Stimulated activated naive CD8-positive, alpha-beta T cell treated with anti-CD3 and anti-CD28 coated beads, Interleukin-15, amount 100 ng/mL, for 72 hours (primary cell): ENCODE measurements around the gene ZNF460.
A peak's percentile ranks its signal among the peaks of the same experiment; 100 is the strongest.
"Not testable (repeated sequence)": the region's sequence is repeated elsewhere in the genome, so short reads cannot be mapped to it uniquely, and the experiment has no call there.

Experiments used
- ATAC-seq: fragments of 150-1000 bp; cut with Tn5 transposase; 2 replicates; pipeline ENCODE4 v1.10.0; 2021; ENCODE audit warnings: mild to moderate bottlenecking, moderate library complexity
- DNase-seq, 2 donors: peaks; one replicate each; pipeline ENCODE4 v3.0.0; 2021 to 2022
- H3K27ac Mint-ChIP-seq, 2 donors: one replicate each; pipeline ENCODE4 v1.8.0; 2022; ENCODE audit warnings: mild to moderate bottlenecking in 2 of 2, mixed read lengths in 2 of 2, moderate library complexity in 2 of 2
- H3K27me3 Mint-ChIP-seq: one replicate; pipeline ENCODE4 v1.8.0; 2022; ENCODE audit warnings: mixed read lengths
- H3K4me1 Mint-ChIP-seq: one replicate; pipeline ENCODE4 v1.8.0; 2022; ENCODE audit warnings: mild to moderate bottlenecking, mixed read lengths
- H3K4me3 Mint-ChIP-seq, 2 donors: one replicate each; pipeline ENCODE4 v1.8.0; 2022; ENCODE audit warnings: mild to moderate bottlenecking in 2 of 2, mixed read lengths in 2 of 2, moderate library complexity in 1 of 2
- H3K9me3 Mint-ChIP-seq, 2 donors: one replicate each; pipeline ENCODE4 v1.8.0; 2022; ENCODE audit warnings: mixed read lengths in 2 of 2

ZNF460 gene

DNA sequence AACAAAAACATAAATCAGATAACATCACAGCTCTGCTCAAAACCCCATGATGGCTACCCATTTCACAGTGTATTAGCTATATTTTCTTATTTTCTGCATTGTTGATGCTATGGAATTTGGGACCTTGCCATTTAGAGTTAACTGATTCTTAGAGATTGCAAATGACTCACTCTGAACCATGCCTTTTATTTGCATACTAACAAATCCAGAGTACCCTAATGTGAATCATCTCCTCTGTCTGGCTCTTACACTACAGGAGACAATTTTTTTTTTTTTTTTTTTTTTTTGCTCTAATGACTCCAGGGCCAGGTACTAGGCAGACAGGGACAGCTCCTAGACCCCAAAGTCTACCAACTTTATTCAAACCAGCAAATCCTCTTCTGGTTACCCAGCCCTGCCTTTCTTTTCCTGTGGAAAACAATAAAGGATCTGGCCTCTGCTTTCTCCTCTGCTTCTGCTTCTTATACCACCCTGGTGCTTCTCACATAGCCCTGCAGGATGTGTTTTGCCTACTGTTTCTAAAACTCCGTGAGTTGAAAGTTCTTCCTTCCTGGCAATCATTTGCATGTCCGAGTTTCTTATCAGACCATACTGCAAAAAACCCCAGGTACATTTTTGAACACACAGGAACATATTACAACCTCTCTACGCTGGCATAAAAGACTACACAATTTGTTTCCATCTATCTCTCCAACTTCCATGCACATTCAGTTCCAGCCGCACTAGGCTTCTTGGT, 10.6 kb upstream of the ZNF460 start:
- Mint-ChIP-seq H3K9me3 (peaks cover 32 to 43% of the 10 kb centered on the region in 2 donors), H3K27ac (peak overlapping the region in 1 of 2 donors; percentile 69)
- DNase-seq, result no peak

DNA sequence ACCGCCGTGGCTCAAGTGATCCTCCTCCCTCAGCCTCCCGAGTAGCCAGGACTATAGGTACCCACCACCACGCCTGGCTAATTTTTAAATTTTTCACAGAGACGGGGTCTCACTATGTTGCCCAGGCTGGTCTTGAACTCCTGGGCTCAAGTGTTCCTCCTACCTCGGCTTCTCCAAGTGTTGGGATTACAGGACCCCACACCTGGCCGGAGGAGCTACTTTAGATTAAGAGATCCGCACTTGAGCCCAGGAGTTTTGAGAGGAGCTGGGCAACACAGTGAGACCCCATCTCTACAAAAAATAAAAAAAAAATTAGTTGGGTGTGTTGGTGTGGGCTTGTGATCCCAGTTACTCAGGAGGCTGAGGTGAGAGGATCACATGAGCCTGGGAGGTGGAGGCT, 9.0 kb upstream of the ZNF460 start:
- Mint-ChIP-seq H3K27me3 (no peaks in the 10 kb centered on the region), H3K9me3 (peaks cover 16 to 27% of the 10 kb centered on the region in 2 donors), H3K27ac (no peak overlapping the region), H3K4me1 (no peaks in the 10 kb centered on the region), H3K4me3 (no peak overlapping the region)
- ATAC-seq (no peak), DNase-seq (no peak)

More for the DNA sequence above, 10.6 kb upstream of the ZNF460 start:
- Mint-ChIP-seq H3K27me3 (no peaks in the 10 kb centered on the region), H3K4me1 (no peaks in the 10 kb centered on the region), H3K4me3 (peak overlapping the region in 1 of 2 donors; percentile 67)
- ATAC-seq, result peak; percentile 84

- Mint-ChIP-seq H3K9me3 (peaks cover 9 to 20% of the 10 kb centered on the region in 2 donors), H3K27ac (no peak overlapping the region), H3K4me3 (no peak overlapping the region), H3K4me1 (peaks cover 4% of the 10 kb centered on the region), H3K27me3 (no peaks in the 10 kb centered on the region)
- DNase-seq, result no peak
- no peak for ATAC-seq
Measured at GRCh38 chr19:57273014-57273413, 7.3 kb upstream of the ZNF460 start.

- Mint-ChIP-seq H3K9me3 (peaks cover 0 to 14% of the 10 kb centered on the region in 2 donors), H3K27ac (no peak overlapping the region), H3K27me3 (no peaks in the 10 kb centered on the region), H3K4me1 (peaks cover 10% of the 10 kb centered on the region), H3K4me3 (no peak overlapping the region)
- DNase-seq, result no peak
- no peak for ATAC-seq
Measured at GRCh38 chr19:57276430-57276829, 3.9 kb upstream of the ZNF460 start.

DNA sequence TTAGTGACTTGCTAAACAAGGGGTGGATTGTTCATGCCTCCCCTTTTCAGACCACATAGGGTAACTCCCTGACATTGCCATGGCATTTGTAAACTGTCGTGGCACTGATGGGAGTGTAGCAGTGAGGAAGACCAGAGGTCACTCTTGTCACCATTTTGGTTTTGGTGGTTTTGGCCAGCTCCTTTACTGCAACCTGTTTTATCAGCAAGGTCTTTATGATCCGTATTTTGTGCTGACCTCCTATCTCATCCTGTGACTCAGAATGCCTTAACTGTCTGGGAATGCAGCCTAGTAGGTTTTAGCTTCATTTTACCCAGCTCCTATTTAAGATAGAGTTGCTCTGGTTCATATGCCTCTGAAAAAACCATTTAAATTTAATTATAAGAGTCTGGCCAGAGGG, 1.8 kb upstream of the ZNF460 start:
- H3K27ac Mint-ChIP-seq, H3K9me3 Mint-ChIP-seq, H3K27me3 Mint-ChIP-seq, DNase-seq, ATAC-seq: not testable (repeated sequence)
- Mint-ChIP-seq H3K4me1 (peaks cover 30% of the 10 kb centered on the region), H3K4me3 (peak overlapping the region in 1 of 2 donors; percentile 19)

DNA sequence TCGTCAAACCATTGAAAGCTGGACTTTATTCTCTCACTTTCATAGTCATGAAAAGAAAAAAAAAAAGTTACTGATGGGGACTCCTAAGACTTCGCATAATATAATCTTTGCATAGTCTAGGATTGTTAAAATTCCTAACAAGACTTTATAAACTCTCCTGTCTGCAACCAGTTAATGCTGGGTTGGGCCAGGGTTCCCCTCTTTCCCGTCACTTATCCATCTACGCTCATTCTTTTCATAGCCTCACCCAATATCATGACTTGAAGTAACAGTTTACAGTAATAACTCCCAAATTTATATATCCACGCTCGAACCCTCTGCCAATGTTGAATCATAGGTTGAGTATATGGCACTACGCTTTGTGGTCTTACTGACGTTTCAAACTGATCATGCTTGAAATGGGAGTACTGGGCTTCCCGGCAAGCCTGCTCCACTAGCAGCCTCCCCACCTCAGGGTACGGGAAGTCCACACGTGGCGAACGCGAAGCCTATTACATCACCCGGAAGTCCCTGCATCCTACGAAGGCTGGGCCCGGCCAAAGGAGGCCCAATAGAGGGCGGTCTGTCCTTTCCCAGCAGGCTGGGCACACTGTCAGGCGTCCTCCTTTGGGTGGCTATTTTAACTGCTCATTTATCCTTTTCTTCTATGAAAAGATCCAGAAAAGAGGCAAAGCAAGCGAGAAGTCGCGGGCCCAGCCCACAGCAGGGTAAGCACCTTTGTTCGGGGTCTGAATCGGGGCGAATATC, 694 bp upstream of the ZNF460 start:
- H3K27ac Mint-ChIP-seq, result no peak overlapping the region
- peaks cover 39% of the 10 kb centered on the region for H3K4me1 Mint-ChIP-seq
- peak; percentile 79 to 89 for DNase-seq
- no peaks in the 10 kb centered on the region for H3K9me3 Mint-ChIP-seq
- H3K4me3 Mint-ChIP-seq, result no peak overlapping the region
- peak; percentile 81 for ATAC-seq
- H3K27me3 Mint-ChIP-seq, result no peaks in the 10 kb centered on the region

DNA sequence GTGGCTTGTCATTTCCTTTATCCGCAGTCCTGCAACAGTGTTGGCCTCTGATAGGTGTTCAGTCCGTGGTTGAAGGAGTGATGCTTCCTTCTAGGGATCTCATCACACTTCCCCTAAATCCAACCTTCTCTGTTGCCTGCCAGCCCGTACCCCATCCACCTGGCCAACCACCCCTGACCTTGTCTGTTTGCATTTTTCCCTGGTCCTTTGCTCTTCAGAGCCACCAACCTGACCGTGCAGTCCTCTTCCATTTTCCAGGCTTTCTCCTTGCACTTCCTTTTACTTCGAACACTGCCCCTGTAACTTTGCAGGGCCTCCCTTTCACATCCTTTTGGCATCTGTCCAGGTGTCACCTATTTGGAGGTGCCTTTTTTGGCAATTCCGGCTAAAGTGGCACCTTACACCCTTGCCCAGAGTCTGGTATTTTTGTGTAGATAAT, 696 bp downstream of the ZNF460 start:
- Mint-ChIP-seq H3K4me3 (no peak overlapping the region), H3K27me3 (no peaks in the 10 kb centered on the region), H3K9me3 (peaks cover 0 to 6% of the 10 kb centered on the region in 2 donors), H3K4me1 (peaks cover 39% of the 10 kb centered on the region), H3K27ac (no peak overlapping the region)
- DNase-seq (peak; percentile 22 to 54), ATAC-seq (no peak)

- Mint-ChIP-seq H3K4me1 (peaks cover 39% of the 10 kb centered on the region), H3K27me3 (no peaks in the 10 kb centered on the region), H3K9me3 (peaks cover 6 to 9% of the 10 kb centered on the region in 2 donors), H3K27ac (peak overlapping the region in 1 of 2 donors; percentile 88), H3K4me3 (no peak overlapping the region)
- ATAC-seq (peak; percentile 56), DNase-seq (peak; percentile 43 to 75)
Measured at GRCh38 chr19:57282011-57282643, 1.8 kb downstream of the ZNF460 start.

GRCh38 chr19:57288373-57288772, 8.1 kb downstream of the ZNF460 start:
- H3K4me3 Mint-ChIP-seq, result no peak overlapping the region
- no peaks in the 10 kb centered on the region for H3K27me3 Mint-ChIP-seq
- H3K9me3 Mint-ChIP-seq, result peaks cover 36 to 53% of the 10 kb centered on the region in 2 donors
- peaks cover 10% of the 10 kb centered on the region for H3K4me1 Mint-ChIP-seq
- no peak for ATAC-seq
- no peak for DNase-seq
- no peak overlapping the region for H3K27ac Mint-ChIP-seq

GRCh38 chr19:57290970-57291369, 10.7 kb downstream of the ZNF460 start:
- Mint-ChIP-seq H3K27me3 (no peaks in the 10 kb centered on the region), H3K27ac (no peak overlapping the region), H3K9me3 (peaks cover 47 to 72% of the 10 kb centered on the region in 2 donors), H3K4me1 (no peaks in the 10 kb centered on the region), H3K4me3 (no peak overlapping the region)
- DNase-seq (no peak), ATAC-seq (no peak)

GRCh38 chr19:57292547-57292946, 12.3 kb downstream of the ZNF460 start:
- ATAC-seq, result no peak
- Mint-ChIP-seq H3K27me3 (no peaks in the 10 kb centered on the region), H3K4me3 (no peak overlapping the region), H3K4me1 (peaks cover 1% of the 10 kb centered on the region), H3K9me3 (peaks cover 59 to 62% of the 10 kb centered on the region in 2 donors), H3K27ac (no peak overlapping the region)
- DNase-seq, result no peak

DNA sequence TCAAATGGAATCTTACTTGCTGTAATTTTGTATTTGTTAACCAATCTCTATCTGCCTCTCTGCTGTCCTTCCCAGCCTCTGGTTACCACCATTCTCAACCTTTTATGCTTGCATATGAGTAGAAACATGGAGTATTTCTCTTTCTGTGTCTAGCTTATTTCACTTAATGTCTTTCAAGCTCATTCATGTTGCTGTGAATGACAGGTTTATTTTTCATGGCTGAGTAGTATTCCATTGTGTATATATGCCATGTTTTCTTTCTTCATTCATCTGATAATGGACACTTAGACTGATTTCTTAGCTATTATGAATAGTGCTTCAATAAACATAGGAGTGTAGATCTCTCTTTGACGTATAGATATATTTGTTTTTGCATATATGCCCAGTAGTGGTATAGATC, 13.4 kb downstream of the ZNF460 start:
- H3K4me3 Mint-ChIP-seq, result no peak overlapping the region
- no peak overlapping the region for H3K27ac Mint-ChIP-seq
- no peak for DNase-seq
- ATAC-seq, result no peak
- H3K9me3 Mint-ChIP-seq, result peaks cover 61 to 69% of the 10 kb centered on the region in 2 donors
- H3K27me3 Mint-ChIP-seq, result no peaks in the 10 kb centered on the region
- peaks cover 7% of the 10 kb centered on the region for H3K4me1 Mint-ChIP-seq

DNA sequence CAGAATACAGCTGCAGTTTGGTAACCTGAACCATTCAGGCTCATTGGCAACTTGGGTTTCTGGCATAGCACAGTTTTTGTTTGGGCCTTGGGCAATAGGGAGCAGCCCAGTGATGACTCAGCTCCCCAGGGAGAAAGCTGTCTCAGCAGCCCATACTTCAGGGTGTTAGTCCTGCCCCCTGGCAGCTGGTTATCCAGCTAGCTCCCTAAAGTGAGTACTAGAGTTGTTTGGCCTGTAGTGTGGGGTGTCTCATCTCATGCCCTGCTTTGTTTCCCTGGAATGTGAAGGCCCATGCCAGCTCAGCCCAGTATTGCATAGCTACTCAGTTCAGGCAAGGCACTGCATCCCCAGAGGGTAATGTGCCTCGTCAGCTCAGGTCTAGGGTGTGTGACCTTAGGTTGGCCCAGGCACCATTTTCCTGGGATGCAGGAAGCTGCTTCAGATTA, 21.8 kb downstream of the ZNF460 start:
- DNase-seq (no peak), ATAC-seq (no peak)
- peaks cover 16% of the 10 kb centered on the region for H3K4me1 Mint-ChIP-seq
- H3K9me3 Mint-ChIP-seq, result peaks cover 38 to 47% of the 10 kb centered on the region in 2 donors
- H3K4me3 Mint-ChIP-seq, result no peak overlapping the region
- no peak overlapping the region for H3K27ac Mint-ChIP-seq
- no peaks in the 10 kb centered on the region for H3K27me3 Mint-ChIP-seq

DNA sequence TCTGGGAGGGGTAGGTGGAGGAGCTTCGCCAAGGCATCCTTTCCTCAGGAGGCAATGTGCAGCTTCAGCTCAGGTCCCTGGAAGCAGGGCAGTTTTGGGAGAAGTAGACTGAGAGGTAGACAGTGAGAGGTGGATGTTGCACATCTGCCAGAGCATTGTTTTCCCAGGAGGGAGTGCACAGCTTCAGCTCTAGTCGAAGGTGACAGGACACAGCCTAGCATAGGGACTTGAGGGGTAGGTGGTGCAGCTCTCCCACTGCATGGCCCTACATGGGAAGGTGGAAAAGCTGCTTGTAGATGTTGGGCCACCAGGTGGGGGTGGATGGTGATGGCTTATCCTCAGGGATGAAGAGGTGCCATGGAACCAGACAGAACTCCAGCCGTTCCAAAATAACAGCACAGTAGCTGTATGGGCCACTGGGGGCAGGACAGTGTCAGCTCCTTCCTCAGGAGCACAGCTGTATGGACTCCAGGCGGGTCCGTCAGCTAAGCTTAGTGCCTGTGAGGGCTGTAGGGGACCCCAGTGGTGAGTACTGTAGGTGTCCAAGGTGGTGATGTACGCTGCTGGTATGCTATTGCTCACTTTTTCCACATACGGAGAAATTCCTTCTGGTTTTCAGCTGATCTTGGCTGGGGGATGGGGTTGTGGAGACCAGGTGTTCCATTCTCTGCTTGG, 22.6 kb downstream of the ZNF460 start:
- H3K9me3 Mint-ChIP-seq, result peaks cover 31 to 41% of the 10 kb centered on the region in 2 donors
- peaks cover 12% of the 10 kb centered on the region for H3K4me1 Mint-ChIP-seq
- H3K27ac Mint-ChIP-seq, result no peak overlapping the region
- DNase-seq, result no peak
- no peak for ATAC-seq
- no peak overlapping the region for H3K4me3 Mint-ChIP-seq
- H3K27me3 Mint-ChIP-seq, result no peaks in the 10 kb centered on the region

- Mint-ChIP-seq H3K4me1 (peaks cover 5% of the 10 kb centered on the region), H3K9me3 (peaks cover 31 to 36% of the 10 kb centered on the region in 2 donors), H3K27ac (no peak overlapping the region), H3K4me3 (no peak overlapping the region), H3K27me3 (no peaks in the 10 kb centered on the region)
- DNase-seq, result no peak
- no peak for ATAC-seq
Measured at GRCh38 chr19:57305056-57305455, 24.8 kb downstream of the ZNF460 start.
